Measurements from ENCODE around the gene HOTAIR.

The HOTAIR gene

DNA sequence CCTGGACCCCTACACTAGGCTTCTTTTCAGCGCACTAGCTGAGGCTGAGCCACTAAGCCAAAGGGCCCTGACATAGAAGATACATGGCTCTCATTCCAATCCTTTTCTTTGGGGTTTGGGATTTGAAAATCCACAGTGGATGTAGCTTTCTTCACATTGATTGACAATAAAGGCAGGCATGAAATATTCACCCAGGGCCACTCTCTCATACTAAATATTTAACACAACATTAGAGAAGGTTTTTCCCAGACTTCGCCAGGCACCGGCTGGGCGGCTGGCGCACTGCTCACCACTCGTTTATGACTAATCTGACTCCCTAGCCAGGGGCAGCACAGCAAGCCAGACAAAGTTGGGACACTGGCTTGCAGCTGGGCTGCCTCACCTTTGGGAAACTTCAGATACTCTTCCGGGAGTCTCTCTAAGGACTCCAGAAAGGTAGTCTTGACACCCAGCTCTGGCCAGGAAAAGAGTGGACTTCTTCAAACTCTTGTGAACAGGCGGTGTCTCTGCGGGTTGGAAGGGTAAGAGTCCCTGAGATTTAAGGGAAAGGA is 2.5 kb downstream of the HOTAIR start:
- DNase-seq, result no peak

DNA sequence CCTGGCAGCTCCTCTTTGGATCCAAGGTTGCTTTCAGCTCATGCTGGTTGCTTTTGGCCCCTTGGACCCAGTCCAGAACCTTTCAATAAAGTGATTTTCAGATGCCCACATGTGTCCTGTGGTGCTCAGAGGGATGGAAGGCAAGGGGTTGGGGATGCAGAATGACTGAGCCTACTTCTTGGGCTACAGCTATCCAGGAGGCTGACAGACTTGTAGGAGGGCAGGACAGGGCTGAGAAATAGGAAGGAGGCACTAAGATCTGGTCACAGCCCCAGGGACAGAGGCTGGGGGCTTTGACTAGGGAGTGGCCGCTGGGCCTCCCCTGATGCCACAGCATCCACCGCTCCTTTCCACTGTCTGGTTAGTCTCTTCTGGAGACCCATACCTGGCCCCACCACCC is 3.1 kb downstream of the HOTAIR start:
- DNase-seq, result no peak

DNA sequence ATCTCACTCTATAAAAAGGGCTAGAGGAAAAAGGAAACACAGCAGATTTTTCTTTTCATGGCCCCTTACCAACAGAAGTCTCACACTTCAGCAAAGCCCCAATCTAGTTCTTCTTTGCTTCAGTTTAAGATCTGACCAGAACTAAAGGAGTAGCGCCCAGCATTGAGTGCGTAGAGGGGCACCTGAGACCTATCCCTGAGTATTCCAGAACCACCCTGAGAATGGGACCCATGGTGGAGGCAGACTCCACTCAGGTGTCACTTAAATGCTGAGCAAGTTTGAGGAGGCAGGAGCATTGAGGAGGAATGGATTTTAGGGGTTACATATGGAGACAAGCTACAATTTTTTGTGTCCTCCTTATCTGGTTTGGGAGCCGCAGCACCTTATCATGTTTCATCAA is 3.6 kb downstream of the HOTAIR start:
- no peak for DNase-seq

DNA sequence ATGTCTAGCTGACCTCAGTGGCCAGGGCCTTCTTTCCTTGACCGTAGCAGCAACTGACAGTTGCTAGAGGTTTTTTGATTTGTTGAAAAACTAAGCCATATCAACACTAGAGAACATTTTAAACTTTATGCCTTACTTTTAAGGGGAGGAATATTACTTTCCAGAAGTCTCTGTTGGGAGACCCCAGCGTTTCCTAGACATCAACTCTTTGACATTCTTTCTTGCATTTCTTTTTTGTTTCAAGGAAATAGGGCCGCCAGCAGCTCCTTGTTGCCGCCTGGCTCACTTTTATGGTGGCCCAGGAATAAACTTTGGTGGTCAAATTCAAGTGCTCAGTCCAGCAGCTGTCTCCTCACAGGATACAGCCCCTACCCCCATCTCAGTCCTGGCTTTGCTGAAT is 4.3 kb downstream of the HOTAIR start:
- DNase-seq, result no peak

DNA sequence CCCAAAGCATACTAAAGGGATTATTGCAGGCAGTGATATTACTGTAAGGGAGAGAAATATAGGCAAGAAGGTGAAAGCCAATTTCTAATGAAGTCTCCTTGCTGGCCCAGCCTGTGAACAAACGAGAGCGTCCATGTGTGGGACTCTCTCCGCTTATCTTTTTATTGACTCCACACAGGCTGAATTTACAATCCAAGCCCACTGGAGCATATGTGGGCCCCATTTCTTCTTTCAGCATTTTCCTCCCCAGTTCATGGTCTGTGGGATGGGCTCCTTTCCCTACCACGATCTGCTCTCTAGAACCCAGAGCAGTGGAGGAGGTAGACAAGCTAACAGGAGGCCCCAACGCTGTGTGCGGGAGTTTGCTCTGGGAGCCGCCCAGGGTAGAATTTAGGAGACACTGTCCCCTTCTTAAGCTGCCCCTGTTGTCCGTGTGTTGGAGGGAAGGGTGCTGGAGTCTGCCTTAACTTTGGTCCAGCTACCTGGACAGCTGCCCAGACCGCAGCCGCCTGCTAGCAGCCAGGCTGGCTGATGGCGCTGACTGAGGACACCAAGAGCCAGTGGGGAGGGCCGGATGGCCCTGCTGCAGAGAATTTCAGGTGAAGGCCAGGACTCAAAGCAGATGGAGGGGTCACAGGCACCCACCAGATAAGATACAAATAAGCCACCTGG is 5.0 kb downstream of the HOTAIR start:
- DNase-seq, result no peak

DNA sequence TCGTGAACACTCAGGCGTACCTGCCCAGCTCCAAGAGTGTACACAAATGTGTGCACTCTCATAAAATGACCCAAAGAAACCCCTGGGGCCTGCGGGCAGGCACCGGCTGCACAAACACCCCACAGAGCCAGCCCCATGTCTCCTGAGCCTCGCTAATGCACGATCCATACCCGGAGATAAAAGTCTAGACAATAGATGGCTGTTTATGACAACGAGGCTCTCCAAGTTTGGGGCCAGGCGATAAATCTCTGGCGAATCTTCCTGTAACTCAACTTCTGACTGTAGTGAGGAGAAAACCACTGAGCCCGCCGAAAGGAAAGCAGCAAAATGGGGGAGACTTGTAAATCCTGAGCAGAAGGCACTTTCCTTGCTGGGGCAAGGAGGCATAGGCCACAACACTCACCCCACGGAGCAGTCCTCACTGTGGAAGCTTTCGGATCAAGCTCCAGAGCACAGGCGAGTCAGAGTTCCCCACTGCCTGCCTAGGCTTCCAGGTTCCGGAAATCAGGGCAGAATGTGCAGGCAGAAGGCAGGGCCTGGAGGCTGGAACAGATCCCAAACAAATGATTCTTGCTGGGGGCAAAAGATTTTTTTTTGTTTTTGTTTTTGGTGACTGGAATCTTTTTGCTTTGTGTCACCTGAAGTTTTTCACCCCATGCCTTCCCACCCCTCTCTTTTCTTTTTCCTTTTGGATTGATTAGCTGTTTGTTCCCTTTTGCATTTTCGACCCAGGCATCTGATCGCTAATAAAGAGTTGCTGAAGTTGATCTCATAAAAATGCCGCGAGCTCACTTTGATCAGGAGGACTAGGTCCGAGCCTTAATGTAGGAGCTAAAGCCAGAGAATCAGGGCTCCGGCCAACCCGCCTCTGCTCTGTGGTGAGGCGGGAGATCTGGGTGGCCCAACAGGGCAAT is 6.3 kb downstream of the HOTAIR start:
- DNase-seq, result no peak

DNA sequence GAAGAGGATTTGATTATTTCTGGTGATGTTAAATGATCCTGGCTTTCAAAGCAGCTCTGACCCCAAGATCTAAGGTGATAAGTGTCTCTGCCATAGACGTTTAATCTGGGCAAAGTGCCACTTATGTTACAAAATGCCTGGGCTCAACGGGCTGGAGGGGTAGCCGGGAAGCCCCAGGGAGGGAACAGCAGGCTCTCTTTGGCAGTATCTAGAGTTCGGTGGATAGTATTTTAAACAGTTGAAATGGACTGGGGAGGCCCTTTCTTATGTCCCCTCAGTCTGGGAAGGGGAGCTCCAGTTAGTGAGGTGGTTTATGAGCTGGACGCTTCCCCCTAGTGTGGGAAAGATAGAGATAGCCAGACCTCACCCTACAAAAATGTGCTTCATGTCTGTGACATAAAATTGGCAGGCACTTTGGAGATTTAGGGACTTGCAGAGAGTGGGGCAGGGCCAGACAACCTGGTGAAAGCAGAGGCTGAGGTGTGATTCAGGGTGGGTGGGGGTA is 7.3 kb downstream of the HOTAIR start:
- DNase-seq, result no peak

DNA sequence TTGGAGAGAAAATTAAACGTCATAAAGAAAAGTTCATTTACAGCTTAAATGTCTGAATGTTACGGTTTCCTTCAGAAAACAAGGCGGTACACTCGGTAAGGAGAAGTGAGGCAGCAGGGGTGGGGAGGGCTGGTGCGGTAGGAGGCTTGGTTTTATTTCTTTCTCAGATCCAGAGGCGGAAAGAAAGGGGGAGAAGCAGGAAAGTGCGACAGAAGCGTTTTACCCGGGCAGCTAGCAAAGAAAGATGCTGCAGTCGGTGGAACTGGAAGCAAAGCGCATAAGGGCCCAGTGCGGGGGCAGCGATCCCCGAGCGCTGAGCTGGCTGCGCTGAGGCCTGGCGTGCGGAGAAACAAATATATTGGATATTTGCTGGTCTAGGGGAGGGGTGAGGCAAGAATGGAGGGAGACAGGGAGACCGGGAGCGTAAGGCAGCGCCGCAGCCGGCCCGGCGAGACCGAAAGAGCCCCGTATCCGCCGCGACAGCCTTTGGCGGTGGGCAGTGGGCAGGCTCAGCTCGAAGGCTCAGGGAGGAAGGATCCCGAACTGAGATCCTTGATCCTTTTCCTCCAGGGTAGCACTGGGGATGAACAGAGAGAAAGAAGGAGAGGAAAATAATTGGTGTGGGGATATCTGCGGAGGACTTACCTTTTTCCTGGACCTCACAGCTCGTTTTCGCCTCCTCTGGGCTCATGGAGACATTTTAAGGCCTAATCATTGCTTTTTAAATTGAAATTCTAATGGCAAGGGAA is 8.2 kb downstream of the HOTAIR start:
- no peak for DNase-seq

DNA sequence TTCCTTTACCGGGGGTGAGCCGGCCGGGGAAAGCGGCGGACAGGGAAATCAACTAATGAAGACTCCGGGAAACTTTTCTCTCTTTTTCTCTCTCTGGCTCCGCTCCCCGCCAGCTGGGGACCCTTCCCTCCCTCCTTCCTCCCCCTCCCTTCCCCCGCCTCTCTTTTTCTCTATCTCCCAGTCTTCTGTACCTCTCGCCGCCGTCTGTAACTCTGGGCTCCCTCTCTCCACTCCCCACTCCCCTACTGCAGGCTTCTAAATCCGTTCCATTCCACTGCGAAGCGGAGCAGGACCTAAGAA is 8.7 kb downstream of the HOTAIR start:
- no peak for DNase-seq

DNA sequence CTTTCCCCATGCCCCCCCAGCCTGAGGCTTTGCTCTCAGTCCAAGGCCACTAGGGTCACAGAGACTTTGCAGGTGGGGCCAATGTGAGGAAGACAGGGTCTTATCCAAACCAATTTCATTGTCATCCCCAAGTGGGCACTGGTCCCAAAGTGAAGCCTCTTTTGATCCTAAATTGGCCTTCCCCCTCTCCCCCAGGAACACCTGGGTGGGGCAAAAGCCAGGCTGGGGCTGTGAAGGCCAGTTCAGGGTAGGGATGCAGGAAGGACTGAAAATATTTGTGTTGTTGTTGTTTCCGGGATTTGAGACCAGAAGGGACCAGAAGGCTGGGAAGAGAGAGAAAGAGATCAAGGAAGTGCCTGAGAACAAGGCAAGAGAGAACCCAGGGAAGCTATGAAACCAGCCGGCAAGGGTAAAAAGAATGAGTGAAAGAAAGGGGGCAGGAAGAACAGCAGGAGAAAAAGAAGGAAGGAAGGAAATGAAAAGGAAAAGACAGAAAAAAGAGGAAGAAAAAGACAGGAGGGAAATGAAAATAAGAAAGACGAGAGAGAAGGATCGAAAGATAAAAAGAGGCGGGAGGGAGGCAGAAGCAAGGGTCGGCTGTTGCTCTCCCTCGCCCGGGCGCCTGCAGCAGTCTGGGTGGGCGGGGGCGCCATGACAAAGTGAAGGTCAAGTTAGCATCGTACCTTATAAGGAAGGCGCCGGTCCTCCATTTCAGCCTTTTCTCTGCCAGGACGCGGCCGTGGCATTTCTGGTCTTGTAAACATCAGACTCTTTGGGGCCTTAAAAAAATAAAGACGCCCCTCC is 9.3 kb downstream of the HOTAIR start:
- DNase-seq, result no peak

DNA sequence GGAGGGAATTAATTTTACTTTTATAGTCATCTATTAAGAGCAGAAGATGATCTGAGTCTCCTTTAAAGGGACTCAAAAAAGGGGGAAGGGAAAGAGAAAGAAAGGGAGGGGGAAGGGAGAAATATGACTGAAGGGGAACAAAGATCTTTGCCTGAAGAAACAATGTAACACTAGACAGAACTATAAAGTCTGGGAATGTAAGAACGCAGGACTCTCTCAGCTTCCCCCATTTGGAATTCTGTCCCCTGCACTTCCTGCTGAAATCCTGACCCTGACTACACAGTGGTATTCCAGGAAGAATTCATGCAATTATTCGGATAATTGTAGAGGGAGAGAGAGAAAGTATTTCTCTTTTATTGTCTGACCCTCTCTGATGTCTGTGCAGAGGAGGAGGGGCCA is 10.4 kb downstream of the HOTAIR start:
- DNase-seq, result no peak

DNA sequence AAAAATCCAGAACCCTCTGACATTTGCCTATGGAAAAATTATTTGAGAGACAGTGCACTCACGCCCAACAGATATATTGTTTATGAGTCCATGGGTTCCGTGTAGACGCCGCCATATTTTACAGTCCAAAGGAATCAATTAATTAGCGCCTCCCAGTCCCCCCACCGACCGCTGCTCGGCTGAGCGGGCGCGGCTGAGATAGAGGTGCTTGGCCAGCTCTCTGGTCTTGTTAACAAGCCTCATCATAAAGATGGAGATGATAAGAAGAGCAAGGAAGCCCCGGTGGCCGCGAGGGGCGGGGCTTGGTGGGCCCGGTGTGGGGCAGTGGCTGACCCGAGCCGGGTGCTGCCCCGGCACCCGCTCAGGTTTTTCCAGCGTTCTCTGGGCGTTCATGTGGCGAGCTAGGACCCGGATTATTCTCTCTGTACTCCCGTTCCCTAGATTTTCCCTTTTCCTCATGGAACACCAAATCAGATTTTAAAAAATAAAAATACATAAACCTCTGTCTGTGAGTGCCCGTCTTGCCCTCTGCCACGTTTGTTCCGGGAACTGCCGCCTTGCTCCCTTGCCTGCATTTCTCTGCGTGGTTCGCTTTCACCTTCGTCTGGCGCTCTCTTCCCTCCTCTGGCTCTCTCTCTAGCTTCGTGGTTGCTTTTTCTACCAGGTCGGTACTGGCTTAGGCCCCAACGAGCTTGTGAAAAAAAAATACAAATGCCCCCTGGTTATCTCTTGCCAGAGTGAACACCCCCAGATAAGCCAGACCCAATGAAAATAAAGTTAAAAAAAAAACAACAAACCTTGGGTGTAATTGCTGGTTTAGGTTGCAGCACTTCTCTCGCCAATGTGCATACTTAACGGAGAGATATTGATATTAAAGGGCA is 11.1 kb downstream of the HOTAIR start:
- DNase-seq, result no peak

DNA sequence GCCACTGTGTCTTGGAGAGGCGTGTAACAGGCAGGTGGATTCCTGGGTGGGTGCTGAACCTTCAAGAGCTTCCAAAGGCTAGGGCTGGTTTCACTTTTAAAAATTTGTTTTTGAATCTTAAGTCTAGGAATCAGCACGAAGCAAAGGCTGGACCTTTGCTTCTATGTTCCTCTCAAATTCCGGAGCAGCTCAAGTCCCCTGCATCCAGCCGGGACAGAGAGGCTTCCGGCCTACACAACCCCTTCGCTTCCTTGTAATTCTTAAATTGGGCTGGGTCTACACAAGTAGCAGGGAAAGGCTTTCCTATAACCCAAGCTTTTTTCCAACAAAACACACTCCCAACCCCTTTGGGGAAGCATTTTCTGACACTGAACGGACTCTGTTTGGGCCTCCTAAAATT is 11.7 kb downstream of the HOTAIR start:
- DNase-seq, result no peak

DNA sequence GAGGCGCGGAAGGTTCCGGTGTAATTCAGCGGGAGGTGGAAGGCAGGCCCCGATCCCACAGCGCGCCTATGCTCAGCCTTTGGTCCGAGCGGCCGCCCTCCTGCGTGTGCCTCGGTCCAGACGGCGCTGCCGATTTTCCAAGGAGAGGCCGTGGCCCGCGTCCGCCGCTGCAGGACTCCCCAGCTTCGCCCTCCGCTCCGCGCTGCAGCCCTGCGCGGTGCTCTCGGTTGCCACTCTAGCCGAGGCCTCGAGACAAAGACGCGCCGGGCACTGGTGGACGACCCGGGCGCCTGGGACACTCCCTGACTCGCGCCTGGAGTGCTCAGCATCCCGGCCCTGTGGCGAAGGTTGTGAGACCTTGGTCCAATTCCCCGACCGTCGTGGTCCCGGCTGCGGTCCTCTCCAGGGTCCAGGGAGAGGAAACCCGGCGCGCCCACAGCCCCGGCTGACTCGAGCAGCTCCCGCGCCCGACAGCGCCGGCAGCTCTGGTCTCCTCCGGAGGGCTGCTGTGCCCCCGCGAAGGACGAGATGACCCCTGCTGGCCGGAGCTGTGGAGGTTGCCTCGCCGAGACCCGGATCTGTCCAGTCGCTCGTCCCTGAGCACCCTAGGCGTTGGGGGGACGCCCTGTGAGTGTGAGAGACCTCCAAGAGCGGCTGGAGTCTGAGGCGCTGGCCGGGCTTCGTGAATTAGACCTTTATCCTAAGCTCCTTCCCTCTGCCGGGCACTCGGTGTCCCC is 13.6 kb downstream of the HOTAIR start:
- DNase-seq, result no peak

DNA sequence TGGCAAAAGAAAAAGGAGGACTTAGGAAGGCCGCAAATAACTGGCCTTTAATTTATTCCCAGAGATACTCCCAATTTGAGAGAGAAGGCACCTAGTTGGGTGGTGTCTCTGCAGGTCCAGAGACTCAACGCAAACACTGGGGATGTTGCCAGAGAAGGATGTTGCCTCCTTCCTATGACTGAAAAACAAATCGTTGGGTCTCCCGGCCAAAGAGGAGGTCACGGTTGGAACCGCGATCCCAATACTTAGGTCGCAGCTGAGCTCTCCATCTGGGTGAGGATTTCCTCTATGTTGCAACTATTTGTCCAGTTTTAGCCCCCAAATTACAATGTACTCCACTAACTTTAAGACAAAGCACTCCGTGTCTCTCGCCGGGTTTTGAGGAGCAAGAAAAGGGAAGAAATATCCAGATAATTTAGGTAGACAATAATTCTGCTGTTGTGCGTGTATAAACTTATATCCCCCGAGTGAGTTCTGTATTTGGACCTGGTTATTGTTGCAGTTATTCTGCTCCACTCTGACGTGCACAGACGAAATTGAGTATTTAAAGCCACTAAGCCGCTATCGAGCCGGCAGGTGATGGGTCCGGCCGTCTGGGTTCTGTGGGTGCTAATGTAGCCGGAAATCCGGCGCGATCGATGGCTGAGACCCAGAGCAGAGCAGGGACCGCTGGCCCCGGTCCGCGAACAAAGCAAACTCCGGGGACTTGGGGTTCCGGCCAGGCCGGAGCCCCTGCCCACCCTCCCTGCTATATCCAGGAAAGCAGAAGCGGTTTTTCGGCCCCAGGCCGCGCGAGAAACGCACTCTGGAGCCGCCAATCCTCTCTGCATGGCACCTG is 14.3 kb downstream of the HOTAIR start:
- DNase-seq, result no peak

DNA sequence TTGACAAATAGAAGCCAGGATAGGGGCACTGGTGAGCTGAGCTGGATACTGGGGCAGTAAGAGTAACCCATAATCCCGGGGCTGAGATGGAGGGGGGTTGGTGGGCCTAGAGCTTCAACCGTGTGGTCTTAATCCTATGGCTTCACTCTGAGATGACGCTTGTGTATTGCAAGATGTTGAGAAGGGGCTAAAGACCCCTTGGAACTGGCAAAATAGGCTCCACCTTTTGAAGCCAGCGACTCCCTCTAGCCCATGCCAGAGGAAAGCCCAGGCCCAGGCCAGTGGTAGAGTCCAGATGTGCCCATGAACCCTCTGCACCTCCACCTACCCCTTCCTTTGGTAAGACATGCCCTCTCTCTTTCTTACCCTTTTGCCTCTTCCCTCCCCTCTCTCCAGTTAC is 15.4 kb downstream of the HOTAIR start:
- no peak for DNase-seq

DNA sequence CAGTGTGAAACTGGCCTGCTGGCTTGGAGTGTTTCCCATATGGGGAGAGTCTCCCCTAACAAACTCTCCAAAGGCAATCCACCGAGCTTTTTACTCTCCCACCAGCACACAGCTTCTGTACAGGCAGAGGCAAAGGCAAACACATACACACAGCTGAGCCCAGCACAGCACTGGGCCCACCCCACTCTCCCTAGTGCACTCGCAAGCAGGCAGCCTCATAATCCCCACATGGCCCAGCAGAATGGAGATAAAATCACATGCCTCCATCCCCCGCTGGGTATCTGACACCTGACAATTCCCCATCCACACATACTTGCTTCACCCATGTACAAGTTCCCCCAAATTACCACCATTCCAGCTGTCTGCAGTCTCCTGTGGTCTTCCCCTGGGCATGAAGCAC is 16.6 kb downstream of the HOTAIR start:
- DNase-seq, result no peak

DNA sequence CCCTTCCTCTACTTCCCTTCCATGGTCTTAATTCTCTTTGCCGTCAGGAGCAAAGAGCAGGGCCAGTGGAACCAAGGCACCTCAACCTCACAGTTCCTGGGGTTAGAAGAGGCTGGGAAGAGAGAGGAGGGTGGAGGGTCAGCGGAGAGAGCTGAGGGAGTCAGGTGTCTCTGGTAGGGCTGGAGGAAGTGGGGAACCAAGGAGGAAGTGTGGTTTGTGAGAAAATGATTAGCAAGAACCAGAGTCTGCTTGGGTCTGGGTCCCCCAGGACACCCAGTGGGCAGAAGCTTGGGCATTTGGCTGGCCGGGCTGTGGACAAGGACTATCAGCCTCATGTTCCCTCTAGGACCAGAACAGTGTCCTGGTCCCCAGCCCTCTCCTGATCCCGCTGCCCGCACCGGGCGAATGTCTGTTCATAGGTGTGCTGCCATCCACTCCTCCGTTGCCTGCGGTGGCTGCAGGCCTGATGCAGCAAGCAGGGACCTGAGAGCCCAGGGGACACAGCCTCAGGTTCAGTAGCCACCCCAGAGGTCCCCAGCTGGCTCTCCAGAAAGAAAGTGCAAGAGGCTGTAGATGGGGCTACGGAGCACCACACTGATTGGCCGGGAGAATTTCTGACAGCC is 17.7 kb downstream of the HOTAIR start:
- no peak for DNase-seq

DNA sequence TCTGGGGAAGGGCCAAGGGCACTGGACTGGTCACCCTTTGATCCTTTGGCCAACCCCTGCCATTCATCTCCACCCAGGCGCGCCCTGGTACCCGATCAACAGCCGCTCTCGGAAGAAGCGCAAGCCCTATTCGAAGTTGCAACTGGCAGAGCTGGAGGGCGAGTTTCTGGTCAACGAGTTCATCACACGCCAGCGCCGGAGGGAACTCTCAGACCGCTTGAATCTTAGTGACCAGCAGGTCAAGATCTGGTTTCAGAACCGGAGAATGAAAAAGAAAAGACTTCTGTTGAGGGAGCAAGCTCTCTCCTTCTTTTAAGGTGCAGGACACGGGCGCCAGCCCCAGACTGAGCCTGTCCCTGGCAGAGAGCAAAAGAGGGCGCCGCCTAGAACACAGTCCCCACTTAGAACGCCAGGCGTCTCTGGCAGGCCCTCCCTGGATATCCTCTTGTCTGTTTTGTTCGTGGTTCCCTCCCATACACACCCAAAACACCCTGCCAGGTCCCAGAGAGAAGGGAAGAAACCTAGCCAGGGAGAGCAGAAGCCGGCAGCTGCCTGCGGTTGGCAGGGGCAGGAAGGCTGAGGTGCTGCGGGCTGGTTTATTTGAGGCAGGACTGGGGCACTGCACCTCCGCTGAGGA is 18.4 kb downstream of the HOTAIR start:
- no peak for DNase-seq

All from NK-92 treated with Interleukin-12 subunit alpha and Interleukin-12 subunit beta, amount 100 ng/mL, for 24 hours (cell line).